T-cell (primary cell): ENCODE results near the gene DNAJC13. TPM values are rescaled to one million over a fixed set of nuclear protein-coding genes. Genes with fewer than 3 reads are reported as not detected.
A peak's percentile ranks its signal among the peaks of the same experiment; 100 is the strongest.

Source experiments
- ATAC-seq, 4 experiments: fragments of 200-7000 bp in 3 of 4; fragments of 150-1000 bp in 1 of 4; cut with Tn5 transposase; replicated peaks in 1 of 4; 1 replicate in 3 of 4; 2 replicates in 1 of 4; pipeline ENCODE4 v1.10.0; 2021; ENCODE audit warnings: moderate library complexity in 3 of 4, mild to moderate bottlenecking in 2 of 4, moderate number of reproducible peaks in 1 of 4
- CTCF ChIA-PET, 2 donors: fragments of 300-600 bp; sonication (Branson Sonifier 250); formaldehyde crosslinking; loops; one replicate each; lab custom pipeline; 2022; ENCODE audit warnings: antibody characterized with exemption in 2 of 2; lab: Charles Lee
- POLR2A ChIA-PET, 2 donors: fragments of 300-600 bp; sonication (Branson Sonifier 250); formaldehyde crosslinking; loops; one replicate each; lab custom pipeline; 2022; ENCODE audit warnings: antibody characterized with exemption in 2 of 2; lab: Charles Lee
- DNase-seq, 35 experiments: peaks; one replicate each; pipeline versions ENCODE4 v3.0.0 to v3.0.0-alpha.2; 2013 to 2023
- H3K27ac ChIP-seq: one replicate; pipeline ENCODE4 v1.5.1; 2013; ENCODE audit warnings: low read length
- H3K27me3 ChIP-seq, 2 experiments: replicated peaks in 1 of 2; 1 replicate in 1 of 2; 2 replicates in 1 of 2; pipeline versions ENCODE4 v1.6.1 to v1.7.0; 2013; ENCODE audit warnings: low read length in 1 of 2, mixed read lengths in 1 of 2; ENCODE audit not compliant: control insufficient read depth in 2 of 2, insufficient read depth in 2 of 2; ENCODE audit errors: extremely low read depth in 1 of 2
- H3K36me3 ChIP-seq, 2 donors: 1 replicate in 1 of 2; 2 replicates in 1 of 2; pipeline versions ENCODE4 v1.6.1 to v1.7.0; 2013; ENCODE audit warnings: low read length in 1 of 2; ENCODE audit not compliant: control insufficient read depth in 2 of 2, insufficient read depth in 1 of 2; ENCODE audit errors: extremely low read depth in 1 of 2
- H3K4me1 ChIP-seq, 2 experiments: 1 replicate in 1 of 2; 2 replicates in 1 of 2; pipeline versions ENCODE4 v1.6.1 to v1.7.0; 2013; ENCODE audit warnings: low read length in 2 of 2, mixed read lengths in 1 of 2; ENCODE audit not compliant: insufficient read depth in 2 of 2, control insufficient read depth in 1 of 2; ENCODE audit errors: extremely low read depth in 1 of 2
- H3K4me3 ChIP-seq, 2 donors: 1 replicate in 1 of 2; 2 replicates in 1 of 2; pipeline versions ENCODE4 v1.5.1 to v1.7.0; 2013; ENCODE audit warnings: mild to moderate bottlenecking in 2 of 2, low read length in 1 of 2, moderate library complexity in 1 of 2; ENCODE audit not compliant: control insufficient read depth in 1 of 2; ENCODE audit errors: extremely low read depth in 1 of 2
- H3K9me3 ChIP-seq: 2 replicates; pipeline ENCODE4 v1.7.0; 2013
- H3K27ac Mint-ChIP-seq, 2 donors: one replicate each; pipeline ENCODE4 v1.8.0; 2020 to 2021; ENCODE audit warnings: mild to moderate bottlenecking in 2 of 2, mixed read lengths in 2 of 2
- H3K27me3 Mint-ChIP-seq, 2 donors: one replicate each; pipeline ENCODE4 v1.8.0; 2021 to 2022; ENCODE audit warnings: mixed read lengths in 2 of 2
- H3K36me3 Mint-ChIP-seq: one replicate; pipeline ENCODE4 v1.8.0; 2021; ENCODE audit warnings: mixed read lengths
- H3K4me1 Mint-ChIP-seq, 3 donors: one replicate each; pipeline ENCODE4 v1.8.0; 2020 to 2022; ENCODE audit warnings: mixed read lengths in 3 of 3, mild to moderate bottlenecking in 1 of 3
- H3K4me3 Mint-ChIP-seq, 3 donors: one replicate each; pipeline ENCODE4 v1.8.0; 2020 to 2022; ENCODE audit warnings: mild to moderate bottlenecking in 3 of 3, mixed read lengths in 3 of 3, moderate library complexity in 3 of 3
- H3K9me3 Mint-ChIP-seq, 3 donors: one replicate each; pipeline ENCODE4 v1.8.0; 2020 to 2022; ENCODE audit warnings: mixed read lengths in 3 of 3
- WGBS: methylation state at CpG from one replicate; pipeline ENCODE4 v1.1.5; 2013; ENCODE audit warnings: missing lambda C conversion rate; ENCODE audit not compliant: insufficient coverage; 5-methylcytosine and 5-hydroxymethylcytosine counted together
- total RNA-seq, 35 experiments: library from RNA in 6 of 35; stranded (reverse) in 6 of 35; fragments of 120-200 nt in 1 of 35; gene quantifications; one replicate each; pipeline versions ENCODE4 v1.2.1 to v1.2.4 and lab custom pipeline; 2013 to 2026

DNAJC13 gene
- total RNA-seq, 5 donors from 2014 or later (not counting 1 experiment from before 2014, with no cell fraction given), result 28.7 to 33.7 (median 31.3) TPM

- ChIA-PET CTCF (interaction anchor here in 1 of 2 donors (1.0 kb wide), 1 partner anchor 15 kb away, joined by 3 read pairs; the partner anchor contains the start of gene DNAJC13), POLR2A (no interaction called here)
- no peak overlapping the region for H3K27ac Mint-ChIP-seq
- H3K27me3 Mint-ChIP-seq, result no peaks in the 10 kb centered on the region
- H3K36me3 Mint-ChIP-seq, result peaks cover 18% of the 10 kb centered on the region
- no CpG with 5 or more reads among the region's 3 CpGs for WGBS
- peaks cover 0 to 2% of the 10 kb centered on the region in 2 experiments for H3K4me1 ChIP-seq
- no peak overlapping the region for H3K4me3 Mint-ChIP-seq
- no peaks in the 10 kb centered on the region for H3K9me3 ChIP-seq
- ATAC-seq, result no peak
- peaks cover 0 to 6% of the 10 kb centered on the region in 2 donors for H3K36me3 ChIP-seq
- peaks cover 14 to 37% (median 16%) of the 10 kb centered on the region in 3 donors for H3K4me1 Mint-ChIP-seq
- no peak overlapping the region for H3K4me3 ChIP-seq
- no peaks in the 10 kb centered on the region for H3K27me3 ChIP-seq
- no peaks in the 10 kb centered on the region for H3K9me3 Mint-ChIP-seq
- H3K27ac ChIP-seq, result no peak overlapping the region
- no peak for DNase-seq
Observed at GRCh38 chr3:132433121-132433520, 15.8 kb downstream of the DNAJC13 start.

GRCh38 chr3:132435224-132435910 is 18.1 kb downstream of the DNAJC13 start:
- ATAC-seq, result no peak
- CTCF ChIA-PET, result interaction anchor here (0.6 to 1.0 kb wide), 2 partner anchors 8 to 9 kb away, joined by 3 read pairs; no protein-coding TSS in a partner anchor

GRCh38 chr3:132435911-132436425 is 18.7 kb downstream of the DNAJC13 start:
- Histone ChIP-seq H3K4me3 (no peak overlapping the region), H3K27ac (no peak overlapping the region), H3K9me3 (no peaks in the 10 kb centered on the region), H3K27me3 (no peaks in the 10 kb centered on the region), H3K4me1 (peaks cover 0 to 2% of the 10 kb centered on the region in 2 experiments), H3K36me3 (peaks cover 0 to 6% of the 10 kb centered on the region in 2 donors)
- peaks cover 10 to 28% (median 17%) of the 10 kb centered on the region in 3 donors for H3K4me1 Mint-ChIP-seq
- POLR2A ChIA-PET, result interaction anchor here (0.6 to 0.7 kb wide), 2 partner anchors 16 to 30 kb away, joined by 3 to 4 read pairs; no protein-coding TSS in a partner anchor
- no CpG with 5 or more reads among the region's 7 CpGs for WGBS
- no peak for ATAC-seq
- no peaks in the 10 kb centered on the region for H3K27me3 Mint-ChIP-seq
- H3K36me3 Mint-ChIP-seq, result peaks cover 28% of the 10 kb centered on the region
- CTCF ChIA-PET, result interaction anchor here (0.6 to 1.0 kb wide), 2 partner anchors 8 to 10 kb away, joined by 3 read pairs; no protein-coding TSS in a partner anchor
- no peaks in the 10 kb centered on the region for H3K9me3 Mint-ChIP-seq
- no peak for DNase-seq
- no peak overlapping the region for H3K4me3 Mint-ChIP-seq
- no peak overlapping the region for H3K27ac Mint-ChIP-seq

More at GRCh38 chr3:132435224-132435910, 18.1 kb downstream of the DNAJC13 start:
- peaks cover 0 to 6% of the 10 kb centered on the region in 2 donors for H3K36me3 ChIP-seq
- no peak overlapping the region for H3K4me3 ChIP-seq
- peaks cover 0 to 2% of the 10 kb centered on the region in 2 experiments for H3K4me1 ChIP-seq
- no peaks in the 10 kb centered on the region for H3K9me3 Mint-ChIP-seq
- no peak overlapping the region for H3K27ac ChIP-seq
- no peak overlapping the region for H3K4me3 Mint-ChIP-seq
- no peaks in the 10 kb centered on the region for H3K9me3 ChIP-seq
- WGBS, result no CpG with 5 or more reads among the region's 3 CpGs
- no peaks in the 10 kb centered on the region for H3K27me3 ChIP-seq
- peak overlapping the region; percentile 11 to 50 for H3K27ac Mint-ChIP-seq
- peaks cover 28% of the 10 kb centered on the region for H3K36me3 Mint-ChIP-seq
- peaks cover 16 to 28% (median 18%) of the 10 kb centered on the region in 3 donors for H3K4me1 Mint-ChIP-seq
- POLR2A ChIA-PET, result interaction anchor here in 1 of 2 donors (0.6 kb wide), 1 partner anchor 16 kb away, joined by 3 read pairs; no protein-coding TSS in a partner anchor
- no peak for DNase-seq
- no peaks in the 10 kb centered on the region for H3K27me3 Mint-ChIP-seq

GRCh38 chr3:132443421-132443820 is 26.1 kb downstream of the DNAJC13 start:
- Histone ChIP-seq H3K4me3 (no peak overlapping the region), H3K27ac (no peak overlapping the region), H3K27me3 (no peaks in the 10 kb centered on the region), H3K4me1 (peaks cover 0 to 8% of the 10 kb centered on the region in 2 experiments), H3K9me3 (no peaks in the 10 kb centered on the region), H3K36me3 (peaks cover 0 to 14% of the 10 kb centered on the region in 2 donors)
- H3K4me3 Mint-ChIP-seq, result no peak overlapping the region
- DNase-seq (no peak), ATAC-seq (no peak)
- WGBS, result 100% methylated on average over 2 of the region's 5 CpGs
- peaks cover 22% of the 10 kb centered on the region for H3K36me3 Mint-ChIP-seq
- no peaks in the 10 kb centered on the region for H3K27me3 Mint-ChIP-seq
- peaks cover 13 to 34% (median 26%) of the 10 kb centered on the region in 3 donors for H3K4me1 Mint-ChIP-seq
- ChIA-PET POLR2A (no interaction called here), CTCF (interaction anchor here in 1 of 2 donors (0.6 kb wide), 1 partner anchor 8 kb away, joined by 3 read pairs; no protein-coding TSS in a partner anchor)
- no peak overlapping the region for H3K27ac Mint-ChIP-seq
- no peaks in the 10 kb centered on the region for H3K9me3 Mint-ChIP-seq

- Histone ChIP-seq H3K36me3 (peaks cover 0 to 15% of the 10 kb centered on the region in 2 donors), H3K4me3 (no peak overlapping the region), H3K27me3 (no peaks in the 10 kb centered on the region), H3K27ac (no peak overlapping the region), H3K4me1 (peaks cover 0 to 8% of the 10 kb centered on the region in 2 experiments), H3K9me3 (no peaks in the 10 kb centered on the region)
- no peaks in the 10 kb centered on the region for H3K27me3 Mint-ChIP-seq
- no peak for DNase-seq
- no peak overlapping the region for H3K4me3 Mint-ChIP-seq
- H3K27ac Mint-ChIP-seq, result no peak overlapping the region
- ChIA-PET CTCF (no interaction called here), POLR2A (interaction anchor here in 1 of 2 donors (0.6 kb wide), 1 partner anchor 1119 kb away, joined by 6 read pairs; no protein-coding TSS in a partner anchor)
- peaks cover 13 to 30% (median 26%) of the 10 kb centered on the region in 3 donors for H3K4me1 Mint-ChIP-seq
- ATAC-seq, result no peak
- peaks cover 22% of the 10 kb centered on the region for H3K36me3 Mint-ChIP-seq
- H3K9me3 Mint-ChIP-seq, result no peaks in the 10 kb centered on the region
Observed at GRCh38 chr3:132444383-132444782, 27.1 kb downstream of the DNAJC13 start.

- peaks cover 9 to 26% (median 26%) of the 10 kb centered on the region in 3 donors for H3K4me1 Mint-ChIP-seq
- H3K27me3 ChIP-seq, result no peaks in the 10 kb centered on the region
- CTCF ChIA-PET, result interaction anchor here in 1 of 2 donors (0.7 kb wide), 1 partner anchor 41 kb away, joined by 3 read pairs; no protein-coding TSS in a partner anchor
- H3K9me3 Mint-ChIP-seq, result no peaks in the 10 kb centered on the region
- no peaks in the 10 kb centered on the region for H3K27me3 Mint-ChIP-seq
- H3K36me3 ChIP-seq, result peaks cover 0 to 21% of the 10 kb centered on the region in 2 donors
- peaks cover 0 to 8% of the 10 kb centered on the region in 2 experiments for H3K4me1 ChIP-seq
- H3K4me3 ChIP-seq, result no peak overlapping the region
- no peak overlapping the region for H3K27ac Mint-ChIP-seq
- H3K4me3 Mint-ChIP-seq, result no peak overlapping the region
- POLR2A ChIA-PET, result interaction anchor here in 1 of 2 donors (0.7 kb wide), 1 partner anchor 50 kb away, joined by 3 read pairs; no protein-coding TSS in a partner anchor
- no peak for ATAC-seq
- no peak for DNase-seq
- peaks cover 18% of the 10 kb centered on the region for H3K36me3 Mint-ChIP-seq
- H3K9me3 ChIP-seq, result no peaks in the 10 kb centered on the region
- no peak overlapping the region for H3K27ac ChIP-seq
Observed at GRCh38 chr3:132445817-132446216, 28.5 kb downstream of the DNAJC13 start.
